D721Med (cell line): Measurements from ENCODE around the gene TWNK.

Experiments used
- DNase-seq: peaks from one replicate; pipeline ENCODE4 v3.0.0; 2011; ENCODE audit warnings: low spot score; ENCODE audit not compliant: insufficient read length
- FAIRE-seq: peaks from 2 replicates; lab custom pipeline; 2011; peaks lifted over from hg19 to GRCh38; lab: Jason Lieb, UNC
- CTCF ChIP-seq: IDR thresholded peaks from 2 replicates; pipeline ENCODE4 v1.5.1; 2012; ENCODE audit warnings: mild to moderate bottlenecking, control low read depth; ENCODE audit not compliant: insufficient read depth; ENCODE audit errors: missing control alignments

Gene TWNK

GRCh38 chr10:100962351-100963080 is 24.8 kb upstream of the TWNK start:
- TF ChIP-seq CTCF = no peak

GRCh38 chr10:100963826-100964225 is 23.5 kb upstream of the TWNK start:
- TF ChIP-seq CTCF = no peak
- FAIRE-seq = no peak
- no peak for DNase-seq

More at GRCh38 chr10:100962351-100963080, 24.8 kb upstream of the TWNK start:
- DNase-seq (no peak), FAIRE-seq (no peak)

- TF ChIP-seq CTCF = no peak
- FAIRE-seq = no peak
- DNase-seq = no peak
These were observed 21.5 kb upstream of the TWNK start for GRCh38 chr10:100965820-100966219.

GRCh38 chr10:100966887-100967286 is 20.5 kb upstream of the TWNK start:
- no peak for FAIRE-seq
- no peak for DNase-seq
- no peak for TF ChIP-seq CTCF

GRCh38 chr10:100967332-100967731 is 20.0 kb upstream of the TWNK start:
- DNase-seq = no peak
- TF ChIP-seq CTCF = no peak
- FAIRE-seq = no peak

GRCh38 chr10:100968062-100968736 is 19.1 kb upstream of the TWNK start:
- FAIRE-seq (no peak), DNase-seq (no peak)
- TF ChIP-seq CTCF = no peak

GRCh38 chr10:100968863-100969186 is 18.5 kb upstream of the TWNK start:
- DNase-seq (no peak), FAIRE-seq (no peak)
- no peak for TF ChIP-seq CTCF
